ENCODE measurements around the gene ACADS.

Gene ACADS

DNA sequence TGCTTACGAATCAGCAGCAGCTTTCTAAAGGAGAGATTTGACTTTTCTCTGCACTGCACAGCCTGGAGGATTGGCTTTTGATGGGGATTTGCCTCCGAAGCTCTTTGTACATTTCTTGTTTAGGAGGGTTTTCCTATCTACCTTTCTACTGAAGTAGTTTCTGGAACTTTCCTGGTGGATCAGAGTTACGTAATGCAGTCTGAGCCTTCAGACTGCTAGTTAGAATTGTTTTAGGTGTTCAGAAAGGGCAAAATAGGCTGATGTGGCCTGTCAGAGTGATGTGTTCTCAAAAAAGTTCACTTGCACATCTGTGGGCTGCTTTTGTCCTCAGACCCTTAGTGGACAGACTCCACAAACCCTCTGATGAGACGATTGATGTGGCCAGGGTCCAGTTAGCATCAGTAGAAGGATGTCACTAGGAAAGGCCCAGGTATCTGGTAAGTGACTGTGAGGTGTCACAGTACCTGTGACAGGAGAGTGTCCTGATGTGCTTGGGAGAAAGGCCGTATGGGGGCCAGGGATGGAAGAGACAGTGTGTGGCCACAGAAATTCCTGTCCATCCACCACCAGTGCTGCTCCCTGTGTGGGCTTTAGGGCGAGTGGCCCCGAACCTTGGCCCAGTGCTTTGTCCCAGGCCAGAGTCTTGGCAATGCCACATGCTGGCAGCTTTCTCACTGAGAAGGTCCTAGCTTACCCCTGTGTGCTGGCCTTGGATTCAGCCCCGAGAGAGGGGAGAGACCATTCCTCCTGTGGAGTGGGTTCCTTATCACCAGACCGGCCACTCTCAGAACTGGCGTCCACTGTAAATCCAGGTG lies 4.4 kb upstream of the ACADS start:
- Histone ChIP-seq H3K9ac (ENCODE audit: low read length) (no peak overlapping the region), H3K4me2 (ENCODE audit: low read length) (no peak overlapping the region), H3K9me3 (ENCODE audit: insufficient read depth, low read length) (no peaks in the 10 kb centered on the region), H3K4me3 (ENCODE audit: low read length) (no peak overlapping the region), H4K20me1 (ENCODE audit: insufficient read depth, low read length) (peaks cover 9% of the 10 kb centered on the region; the same call in 1 of the 2 replicates), H3K79me2 (ENCODE audit: low read length) (no peaks in the 10 kb centered on the region), H3K27me3 (ENCODE audit: low read depth, low read length) (no peaks in the 10 kb centered on the region), H3K27ac (ENCODE audit: low read length) (no peak overlapping the region), H2AFZ (ENCODE audit: low read depth, low read length) (no peak overlapping the region), H3K4me1 (ENCODE audit: low read length) (peaks cover 9% of the 10 kb centered on the region; the same call in 1 of the 2 replicates), H3K36me3 (replicated peaks; ENCODE audit: low read depth, low read length) (peaks cover 68% of the 10 kb centered on the region)
- no peak for TF ChIP-seq CTCF (IDR thresholded peaks at IDR 0.05; ENCODE audit: low read depth, low read length)
- no peak for TF ChIP-seq EZH2phosphoT487 (IDR thresholded peaks at IDR 0.05; ENCODE audit: low read depth)

- Histone ChIP-seq H2AFZ (ENCODE audit: low read depth, low read length) (no peak overlapping the region), H4K20me1 (ENCODE audit: insufficient read depth, low read length) (peaks cover 9% of the 10 kb centered on the region; the same call in 1 of the 2 replicates), H3K36me3 (replicated peaks; ENCODE audit: low read depth, low read length) (peaks cover 61% of the 10 kb centered on the region), H3K79me2 (ENCODE audit: low read length) (no peaks in the 10 kb centered on the region), H3K4me2 (ENCODE audit: low read length) (no peak overlapping the region), H3K9ac (ENCODE audit: low read length) (no peak overlapping the region), H3K27me3 (ENCODE audit: low read depth, low read length) (no peaks in the 10 kb centered on the region), H3K4me3 (ENCODE audit: low read length) (no peak overlapping the region), H3K27ac (ENCODE audit: low read length) (no peak overlapping the region), H3K9me3 (ENCODE audit: insufficient read depth, low read length) (no peaks in the 10 kb centered on the region), H3K4me1 (ENCODE audit: low read length) (peaks cover 9% of the 10 kb centered on the region; the same call in 1 of the 2 replicates)
- no peak for TF ChIP-seq CTCF (IDR thresholded peaks at IDR 0.05; ENCODE audit: low read depth, low read length)
- TF ChIP-seq EZH2phosphoT487 (IDR thresholded peaks at IDR 0.05; ENCODE audit: low read depth) = no peak
Measured at GRCh38 chr12:120721866-120722265, 3.8 kb upstream of the ACADS start.

GRCh38 chr12:120722784-120723183 lies 2.8 kb upstream of the ACADS start:
- Histone ChIP-seq H3K4me1 (ENCODE audit: low read length) (peaks cover 9% of the 10 kb centered on the region; the same call in 1 of the 2 replicates), H4K20me1 (ENCODE audit: insufficient read depth, low read length) (peaks cover 9% of the 10 kb centered on the region; the same call in 1 of the 2 replicates), H3K36me3 (replicated peaks; ENCODE audit: low read depth, low read length) (peaks cover 59% of the 10 kb centered on the region)

More at GRCh38 chr12:120722784-120723183, 2.8 kb upstream of the ACADS start:
- H3K4me3 ChIP-seq (ENCODE audit: low read length) = no peak overlapping the region
- H3K27me3 ChIP-seq (ENCODE audit: low read depth, low read length) = no peaks in the 10 kb centered on the region
- no peak overlapping the region for H2AFZ ChIP-seq (ENCODE audit: low read depth, low read length)
- no peak for TF ChIP-seq EZH2phosphoT487 (IDR thresholded peaks at IDR 0.05; ENCODE audit: low read depth)
- TF ChIP-seq CTCF (IDR thresholded peaks at IDR 0.05; ENCODE audit: low read depth, low read length) = no peak
- H3K79me2 ChIP-seq (ENCODE audit: low read length) = no peaks in the 10 kb centered on the region
- H3K9ac ChIP-seq (ENCODE audit: low read length) = no peak overlapping the region
- H3K27ac ChIP-seq (ENCODE audit: low read length) = no peak overlapping the region
- H3K4me2 ChIP-seq (ENCODE audit: low read length) = no peak overlapping the region
- no peaks in the 10 kb centered on the region for H3K9me3 ChIP-seq (ENCODE audit: insufficient read depth, low read length)
